GM18498 (cell line): Measurements from ENCODE around the gene ADD2.

Experiments
- ATAC-seq: cut with Tn5 transposase; IDR thresholded peaks from one replicate; pipeline ENCODE4 v1.9.1; 2021; ENCODE audit warnings: mild to moderate bottlenecking, moderate library complexity; ENCODE audit not compliant: unreplicated experiment

The ADD2 gene

GRCh38 chr2:70726947-70727725 lies 40.9 kb downstream of the ADD2 start:
- ATAC-seq = no peak

GRCh38 chr2:70725505-70725904 lies 42.5 kb downstream of the ADD2 start:
- no peak for ATAC-seq

- ATAC-seq = no peak
Observed at GRCh38 chr2:70724366-70724765, 43.6 kb downstream of the ADD2 start.

GRCh38 chr2:70723286-70723885 lies 44.6 kb downstream of the ADD2 start:
- no peak for ATAC-seq

- ATAC-seq = no peak
Observed at GRCh38 chr2:70720124-70720523, 47.9 kb downstream of the ADD2 start.

GRCh38 chr2:70719231-70719630 lies 48.8 kb downstream of the ADD2 start:
- no peak for ATAC-seq

DNA sequence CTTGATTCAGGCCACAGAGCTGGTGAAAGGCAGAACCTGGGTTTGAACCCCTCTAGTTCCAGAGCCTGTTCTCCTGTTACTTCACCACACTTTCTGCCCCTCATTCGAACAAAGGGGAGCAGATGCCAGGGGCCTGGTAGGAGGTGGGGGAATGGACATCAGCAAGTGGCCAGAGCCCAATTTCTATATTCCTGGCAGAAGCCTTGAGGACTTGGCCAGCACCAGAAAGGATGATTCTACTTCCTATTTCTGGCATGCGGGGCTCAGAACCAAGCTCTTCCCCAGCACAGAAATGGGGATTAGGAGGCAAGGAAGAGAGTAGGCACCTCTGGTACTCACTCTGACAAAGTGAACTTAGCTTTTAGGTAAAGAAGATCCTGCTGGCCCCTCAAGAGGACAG lies 49.3 kb downstream of the ADD2 start:
- no peak for ATAC-seq

DNA sequence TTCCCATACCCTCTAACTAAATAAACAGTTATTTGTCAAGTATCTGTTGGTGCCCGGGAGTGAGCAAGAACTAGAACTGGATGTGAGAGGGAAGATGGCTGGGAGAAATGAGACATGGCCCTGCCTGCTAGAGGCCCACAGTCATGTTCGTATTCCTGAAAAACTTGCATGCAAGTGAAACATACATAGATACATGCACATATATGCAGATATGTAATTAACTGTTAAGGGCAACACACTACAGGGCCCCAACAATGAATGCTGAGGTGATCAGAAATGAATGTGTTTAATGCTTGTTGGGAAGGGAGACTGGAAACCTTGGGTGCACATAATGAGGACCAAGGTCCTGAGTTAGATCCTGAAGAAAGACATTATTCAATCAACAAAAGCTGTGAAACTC lies 49.8 kb downstream of the ADD2 start:
- ATAC-seq = no peak

DNA sequence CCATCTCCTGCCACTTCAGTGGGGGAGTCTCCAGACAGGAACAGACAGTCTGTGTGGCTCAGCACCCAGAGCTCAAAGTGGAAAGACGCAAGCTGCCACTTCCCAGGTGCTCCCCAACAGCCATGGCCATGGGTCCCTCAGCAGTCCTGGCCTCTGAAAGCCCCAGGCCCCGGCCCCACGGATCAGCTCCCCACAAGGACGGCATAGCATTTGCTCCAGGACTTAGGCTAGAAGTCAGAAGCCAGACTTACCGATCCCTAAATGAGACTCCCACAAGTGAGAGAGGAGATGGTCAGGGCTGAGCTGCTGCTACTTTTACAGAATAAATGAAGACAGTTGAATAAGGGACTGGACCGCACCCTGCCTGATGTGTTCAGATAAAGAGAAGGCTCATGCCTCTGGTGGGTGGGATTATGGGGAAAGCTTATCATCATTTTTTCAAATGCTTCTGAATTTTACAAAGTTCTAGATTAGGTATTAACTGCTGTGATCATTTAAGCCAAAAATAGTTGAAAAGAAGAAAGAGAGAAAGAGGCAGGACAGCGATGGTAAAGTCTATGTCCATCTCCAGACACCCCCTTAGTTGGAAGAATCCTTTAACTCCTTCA lies 50.5 kb downstream of the ADD2 start:
- no peak for ATAC-seq

DNA sequence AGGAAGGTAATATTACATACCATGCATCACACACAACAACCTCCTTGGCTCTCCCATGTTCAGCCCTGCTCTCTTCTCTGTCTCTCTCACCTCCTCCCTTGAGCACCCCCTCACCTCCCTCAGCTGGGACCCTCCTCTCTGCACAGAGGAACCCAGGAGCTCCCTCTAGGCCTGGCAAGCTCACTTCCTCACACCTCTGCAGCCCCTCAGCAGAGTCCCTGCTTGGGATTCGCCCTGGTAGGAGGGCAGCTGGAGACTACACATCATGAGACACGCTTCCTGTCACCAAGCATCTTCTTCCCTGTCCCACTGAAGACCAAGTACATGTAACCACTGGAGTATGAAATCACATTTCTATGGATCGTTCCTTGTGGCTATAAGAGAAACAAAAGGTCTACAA lies 51.0 kb downstream of the ADD2 start:
- ATAC-seq = no peak

- ATAC-seq = no peak
Observed at GRCh38 chr2:70716131-70716743, 51.8 kb downstream of the ADD2 start.

DNA sequence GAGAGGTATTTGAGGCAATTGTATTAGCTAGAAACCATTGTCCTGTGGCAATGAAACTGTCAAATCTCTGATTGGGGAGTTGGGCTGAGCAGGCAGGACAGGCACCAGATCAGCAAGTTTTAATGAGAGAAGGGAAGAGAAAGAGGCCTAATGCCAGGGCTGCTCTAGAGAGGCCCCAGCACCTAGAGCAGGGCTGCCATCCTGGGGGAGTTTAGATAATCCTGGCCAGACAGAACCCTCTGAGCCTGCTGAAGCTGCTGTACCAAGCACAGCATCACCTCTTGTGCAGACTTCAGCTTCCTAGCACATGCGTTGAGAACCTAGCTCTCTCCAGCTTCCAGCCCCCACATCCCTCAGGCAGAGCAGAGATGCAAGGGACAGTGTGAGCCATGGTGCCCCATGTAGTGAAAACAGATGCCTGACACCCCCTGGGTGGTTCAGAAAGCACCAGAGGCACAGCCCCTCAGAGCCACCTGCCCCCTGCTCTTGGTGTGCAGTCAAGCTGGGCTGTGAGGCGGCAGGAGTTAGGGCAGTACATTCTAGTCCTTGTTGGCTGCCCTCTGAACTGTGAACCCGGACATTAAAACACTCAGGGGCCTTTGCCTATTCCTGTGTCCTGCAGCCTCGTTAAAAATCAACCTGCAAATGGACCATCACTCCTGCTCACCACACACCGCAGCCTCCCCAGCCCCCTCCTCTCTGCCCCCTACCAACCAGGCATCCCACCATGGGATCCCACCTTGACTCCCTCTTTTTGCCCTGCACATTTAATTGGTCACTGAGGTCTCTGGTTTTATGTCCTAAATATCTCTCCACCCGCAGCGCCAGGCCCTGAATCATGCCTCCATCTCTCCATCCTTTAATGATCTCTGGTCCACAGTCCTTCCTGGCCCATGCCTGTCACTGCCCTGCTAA lies 52.7 kb downstream of the ADD2 start:
- ATAC-seq = no peak

DNA sequence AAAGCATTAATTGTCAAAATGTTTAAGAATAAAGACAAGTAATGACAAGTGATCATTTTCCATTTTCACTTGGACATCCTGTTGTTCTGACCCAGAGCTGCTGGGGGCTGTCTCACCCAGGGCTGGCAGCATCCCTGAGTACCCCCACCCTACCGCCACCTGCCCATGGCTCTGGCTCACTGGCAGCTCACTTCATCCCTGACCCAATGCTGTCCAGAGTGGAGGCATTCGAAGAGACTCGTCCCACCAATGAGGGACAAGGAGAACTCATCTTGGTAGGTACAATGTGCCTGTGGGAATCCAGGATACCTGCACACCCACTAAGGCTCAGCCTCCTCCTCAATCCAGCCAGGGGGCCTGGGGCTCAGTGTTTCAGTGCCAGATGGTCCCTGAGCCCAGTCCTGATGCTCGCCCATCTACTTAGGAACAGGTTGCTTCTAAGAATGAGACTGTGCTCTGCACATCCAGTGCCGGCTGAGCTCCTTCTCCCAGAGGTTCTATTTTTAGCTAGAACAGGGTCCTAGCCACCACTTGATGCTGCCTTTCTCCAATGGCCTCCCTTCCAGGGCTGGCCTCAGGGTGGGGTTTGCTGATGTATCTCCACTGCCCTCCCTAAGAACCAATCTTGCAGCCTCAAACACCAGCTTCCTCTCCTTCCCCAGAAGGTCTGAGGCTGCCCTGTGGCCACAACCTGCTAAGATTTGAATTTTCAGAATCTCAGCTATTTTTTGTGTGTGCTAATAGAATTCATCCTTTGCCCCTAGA lies 53.7 kb downstream of the ADD2 start:
- ATAC-seq = no peak

DNA sequence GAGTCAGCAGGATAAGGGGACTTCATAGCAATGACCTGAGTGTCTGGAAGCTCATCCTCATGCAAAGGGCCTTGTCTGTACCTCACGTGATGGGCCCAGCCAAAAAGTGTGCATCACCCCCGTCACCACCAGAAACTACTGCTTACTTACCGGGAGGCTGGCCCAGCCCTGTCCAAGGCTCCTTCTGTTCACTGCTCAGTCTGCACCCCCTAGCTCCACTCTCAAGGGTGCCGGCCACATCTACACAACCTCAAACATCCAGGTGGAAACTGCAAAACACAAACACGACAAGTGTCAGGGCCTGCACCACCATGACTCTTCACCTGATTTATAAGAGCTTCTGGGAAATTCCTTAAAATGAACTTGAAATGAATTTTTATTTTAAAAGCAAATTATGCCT lies 55.1 kb downstream of the ADD2 start:
- no peak for ATAC-seq

DNA sequence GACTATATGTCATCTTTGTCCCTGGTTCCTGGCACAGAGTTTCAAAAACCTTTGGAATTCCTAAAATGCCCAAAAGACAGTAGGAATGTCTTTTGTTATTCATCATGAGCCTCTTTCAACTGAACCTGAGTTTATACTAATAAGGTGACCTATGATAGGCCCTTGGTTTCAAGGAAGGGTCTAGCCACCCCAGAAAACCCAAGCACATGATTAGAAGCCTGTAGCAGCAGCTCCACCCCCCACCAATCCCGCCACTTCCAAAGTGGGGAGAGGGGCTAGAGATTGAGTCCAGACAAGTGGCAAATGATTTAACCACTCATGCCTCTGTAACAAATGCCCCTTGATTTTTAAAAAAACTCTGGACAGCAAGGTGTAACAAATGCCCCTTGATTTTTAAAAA lies 56.8 kb downstream of the ADD2 start:
- ATAC-seq = no peak

DNA sequence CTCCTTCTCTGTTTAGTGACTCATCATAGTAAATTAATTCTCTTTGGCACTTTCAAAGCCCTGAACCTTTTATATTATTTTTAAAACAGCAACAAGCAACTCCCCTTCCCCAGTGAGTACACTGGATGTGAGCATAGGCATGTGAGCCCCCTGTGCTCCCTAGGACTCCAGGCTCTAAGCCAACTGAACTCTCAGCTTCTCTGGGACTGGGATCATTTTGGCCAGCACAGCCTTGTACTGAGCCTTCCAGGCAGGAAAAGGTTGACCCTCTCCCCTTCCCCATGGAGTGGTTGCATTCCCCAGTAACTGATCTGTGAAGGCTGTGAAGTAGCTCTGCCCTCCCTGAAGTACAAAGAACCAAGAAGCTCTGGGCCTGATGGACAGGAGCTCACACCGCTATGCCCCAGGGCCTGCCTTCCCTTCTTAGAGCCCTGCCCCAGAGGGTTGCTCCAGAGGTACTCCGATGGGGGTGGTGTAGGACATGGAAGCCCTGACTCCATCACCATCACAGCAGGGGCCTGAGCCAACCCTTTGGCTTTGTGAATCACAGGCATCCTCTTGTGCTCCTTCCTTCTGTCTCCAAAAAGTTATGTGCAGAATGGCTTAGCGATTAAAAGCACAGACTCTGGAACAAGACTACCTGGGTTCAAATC lies 57.8 kb downstream of the ADD2 start:
- ATAC-seq = no peak

DNA sequence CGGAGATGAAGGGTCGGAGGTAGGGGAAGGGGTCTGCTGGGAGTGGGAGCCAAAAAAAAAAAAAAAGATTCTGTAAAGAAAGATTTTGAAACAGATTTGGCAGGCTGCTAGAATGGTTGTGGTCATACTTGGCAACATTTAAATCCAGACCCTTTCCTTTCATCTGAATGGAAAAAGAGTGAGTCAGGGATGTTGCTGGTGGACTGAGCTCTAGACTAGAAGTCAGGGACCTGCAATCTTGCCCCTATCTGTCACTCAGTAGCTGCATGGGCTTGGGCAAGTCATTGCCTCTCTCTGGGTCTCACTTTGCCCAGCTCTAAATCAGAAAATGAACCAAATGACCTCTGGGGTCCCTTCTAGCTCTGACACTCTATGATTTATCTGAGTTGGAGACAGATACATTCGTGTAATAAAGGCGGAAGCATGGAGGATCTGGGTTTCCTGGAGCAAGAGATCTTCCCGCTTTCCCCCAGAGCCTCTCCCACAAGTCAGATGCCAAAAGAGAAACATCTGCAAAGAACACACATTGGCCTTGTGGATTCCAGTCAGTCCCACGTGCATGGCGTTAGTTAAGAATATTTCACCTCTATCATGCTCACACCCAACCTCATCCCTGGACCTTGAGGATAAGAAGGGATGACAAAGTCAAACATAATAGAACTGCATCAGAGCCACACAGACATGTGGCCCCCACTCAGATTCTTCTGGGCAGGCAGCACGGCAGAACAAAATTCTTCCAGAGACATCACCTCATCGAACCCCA lies 58.5 kb downstream of the ADD2 start:
- no peak for ATAC-seq

DNA sequence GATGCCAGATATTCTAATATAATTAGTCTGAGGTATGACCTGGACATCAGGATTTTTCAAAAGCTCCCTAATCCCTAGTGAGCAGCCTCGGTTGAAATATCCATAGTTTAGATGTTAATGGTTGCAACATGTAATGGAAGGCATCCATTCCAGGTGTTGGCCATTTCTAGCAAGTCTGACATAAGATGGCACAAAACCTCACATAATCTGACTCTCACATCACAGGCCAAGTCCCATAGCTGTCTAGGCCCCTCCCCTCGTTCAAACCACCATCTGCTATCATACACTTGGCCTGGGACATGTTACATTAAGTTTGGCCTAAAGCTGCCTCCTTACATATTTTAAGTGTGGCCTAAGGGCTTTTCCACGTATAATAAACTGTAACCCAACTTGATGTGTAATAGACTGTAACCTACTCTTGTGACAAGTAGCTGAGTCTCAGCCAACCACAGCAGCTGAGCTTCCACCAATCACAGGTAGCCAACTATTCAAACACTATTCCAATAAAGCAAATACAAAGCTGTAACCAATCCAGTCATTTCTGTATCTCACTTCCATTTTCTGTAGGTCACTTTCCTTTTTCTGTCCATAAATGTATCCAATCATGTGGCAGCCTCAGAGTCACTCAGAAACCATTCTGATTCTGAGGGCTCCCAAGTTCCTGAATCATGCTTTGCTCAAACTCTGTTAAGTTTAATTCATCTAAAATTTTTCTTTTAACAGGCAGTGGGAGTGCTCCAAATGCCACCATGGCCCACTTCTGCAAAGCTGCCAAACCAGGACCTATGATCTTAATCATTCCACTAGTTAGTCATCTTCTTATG lies 59.4 kb downstream of the ADD2 start:
- no peak for ATAC-seq
